NCI-H2196 (cell line): Measurements from ENCODE around the gene GNA15.

Experiments
- DNase-seq: peaks from one replicate; lab custom pipeline; 2025; ENCODE audit not compliant: unreplicated experiment; lab: John Stamatoyannopoulos, UW

The GNA15 gene

DNA sequence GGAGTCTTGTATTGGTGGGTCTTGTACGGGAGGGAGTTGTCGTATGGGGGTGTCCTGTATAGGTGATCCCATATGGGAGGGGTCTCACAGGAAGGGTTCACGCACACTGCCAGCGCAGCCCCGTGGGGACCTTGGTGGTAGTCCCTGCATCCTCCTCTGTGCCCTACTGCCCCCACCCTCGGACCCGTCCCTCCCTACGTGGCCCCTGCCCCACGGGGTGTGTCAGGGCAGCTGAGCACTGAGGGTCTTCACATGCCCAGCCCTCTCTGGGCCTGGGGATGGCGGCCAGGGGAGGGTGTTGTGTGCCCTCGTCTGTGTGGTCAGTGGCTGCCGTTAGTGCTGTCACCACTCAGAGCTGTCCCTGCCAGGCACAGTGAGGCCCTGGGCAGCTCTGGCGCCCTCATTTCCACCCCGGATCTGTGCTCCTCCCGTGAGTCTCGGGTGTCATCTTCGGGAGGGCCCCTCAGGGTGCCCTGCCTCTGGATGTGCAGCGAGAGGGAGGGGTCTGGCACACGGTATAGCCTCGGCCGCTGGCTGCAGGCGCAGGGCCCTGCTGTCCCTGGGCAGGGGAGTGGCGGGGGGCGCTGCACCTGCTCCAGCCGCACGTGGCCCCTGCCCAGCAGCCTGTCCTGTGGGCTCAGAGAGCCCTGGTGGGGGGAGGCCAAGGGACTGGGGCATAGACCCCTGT lies 16.0 kb upstream of the GNA15 start:
- no peak for DNase-seq

DNA sequence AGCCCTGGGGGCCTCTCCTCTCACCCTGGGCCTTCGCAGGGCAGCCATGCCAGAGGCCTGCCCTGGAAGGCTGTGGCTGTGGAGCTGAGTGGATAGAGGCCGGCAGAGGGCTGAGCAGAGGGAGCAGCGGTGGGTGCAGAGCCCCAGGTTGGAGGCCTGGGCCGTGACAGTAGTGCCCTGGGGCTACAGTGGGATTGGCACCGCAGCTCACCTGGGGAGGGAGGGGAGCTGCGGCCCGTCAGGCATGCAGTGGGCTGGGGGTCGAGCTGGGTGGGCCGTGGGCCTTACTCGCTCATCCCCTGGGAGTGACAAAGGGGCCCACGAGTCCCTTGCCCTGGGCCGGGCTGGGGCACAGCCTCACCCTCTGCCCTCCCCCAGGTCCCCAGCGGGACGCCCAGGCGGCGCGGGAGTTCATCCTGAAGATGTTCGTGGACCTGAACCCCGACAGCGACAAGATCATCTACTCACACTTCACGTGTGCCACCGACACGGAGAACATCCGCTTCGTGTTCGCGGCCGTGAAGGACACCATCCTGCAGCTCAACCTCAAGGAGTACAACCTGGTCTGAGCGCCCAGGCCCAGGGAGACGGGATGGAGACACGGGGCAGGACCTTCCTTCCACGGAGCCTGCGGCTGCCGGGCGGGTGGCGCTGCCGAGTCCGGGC lies 15.1 kb upstream of the GNA15 start:
- DNase-seq: no peak

DNA sequence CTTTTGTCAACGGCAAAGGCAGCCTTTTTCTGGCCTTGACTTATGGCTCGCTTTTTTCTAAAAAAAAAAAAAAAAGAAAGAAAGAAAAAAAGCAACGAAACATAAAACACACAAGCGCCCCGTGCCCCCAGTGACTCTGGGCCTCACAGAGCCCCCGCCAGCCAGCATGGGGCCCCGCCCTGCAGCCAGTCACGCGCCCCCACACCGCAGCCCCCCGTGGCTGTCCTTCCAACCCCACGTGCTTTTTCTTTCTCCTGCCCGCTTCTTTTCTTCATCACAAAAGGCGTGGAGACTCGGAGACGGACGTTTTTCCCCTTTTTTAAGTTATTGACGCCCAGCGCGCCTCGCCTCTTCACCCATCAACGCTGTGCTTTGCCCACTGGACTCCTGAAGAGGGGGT lies 14.4 kb upstream of the GNA15 start:
- no peak for DNase-seq

DNA sequence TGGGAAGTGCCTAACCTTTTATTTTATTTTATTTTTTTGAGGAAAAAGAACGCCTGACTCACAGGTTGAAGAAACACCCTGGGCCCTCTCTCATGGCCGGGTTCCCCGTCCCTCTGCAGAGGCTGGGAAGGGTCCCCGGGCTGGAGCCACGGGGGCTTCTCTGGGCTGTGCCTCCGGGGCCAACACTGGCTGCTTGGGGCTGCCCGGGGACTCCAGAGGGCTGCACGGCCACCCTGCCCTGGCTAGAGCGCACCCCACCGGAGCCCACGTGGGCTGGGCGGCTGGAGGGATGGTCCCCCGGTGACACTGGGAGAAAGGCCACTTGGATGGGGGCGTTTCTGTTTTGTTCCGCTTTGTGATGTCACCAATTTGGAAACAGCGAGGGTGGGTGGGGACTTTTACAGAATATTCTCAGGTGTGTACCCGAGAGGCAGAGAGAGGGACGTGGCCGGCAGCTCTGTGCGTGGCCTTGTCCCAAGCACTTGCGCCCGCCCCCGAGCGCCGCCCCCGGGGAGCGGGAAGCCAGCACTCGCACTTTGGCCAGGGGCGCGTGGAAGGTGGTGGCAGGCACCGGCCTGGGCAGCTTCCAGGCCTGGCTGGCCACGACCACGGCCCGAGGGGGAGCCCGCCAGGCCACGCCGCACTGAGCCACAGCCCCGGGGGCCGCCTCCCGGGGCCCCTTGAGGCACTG lies 13.9 kb upstream of the GNA15 start:
- no peak for DNase-seq

DNA sequence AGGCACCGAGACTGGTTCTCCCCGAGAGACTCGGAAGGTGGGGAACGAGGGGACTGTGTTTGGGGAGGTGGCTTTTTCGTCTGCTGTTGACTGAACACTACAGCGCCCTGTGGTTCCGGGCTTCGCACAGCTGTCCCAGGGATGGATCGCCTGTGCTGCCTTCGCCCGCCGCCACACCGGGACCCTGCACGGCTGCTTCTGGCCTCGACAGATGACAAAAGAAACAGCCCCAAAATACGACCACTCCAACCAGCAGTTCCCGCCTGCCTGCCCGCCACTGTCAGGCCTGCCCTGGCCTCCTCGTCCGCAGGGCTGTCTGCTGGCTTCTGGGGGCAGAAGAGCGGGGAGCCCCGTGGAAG lies 13.3 kb upstream of the GNA15 start:
- no peak for DNase-seq

DNA sequence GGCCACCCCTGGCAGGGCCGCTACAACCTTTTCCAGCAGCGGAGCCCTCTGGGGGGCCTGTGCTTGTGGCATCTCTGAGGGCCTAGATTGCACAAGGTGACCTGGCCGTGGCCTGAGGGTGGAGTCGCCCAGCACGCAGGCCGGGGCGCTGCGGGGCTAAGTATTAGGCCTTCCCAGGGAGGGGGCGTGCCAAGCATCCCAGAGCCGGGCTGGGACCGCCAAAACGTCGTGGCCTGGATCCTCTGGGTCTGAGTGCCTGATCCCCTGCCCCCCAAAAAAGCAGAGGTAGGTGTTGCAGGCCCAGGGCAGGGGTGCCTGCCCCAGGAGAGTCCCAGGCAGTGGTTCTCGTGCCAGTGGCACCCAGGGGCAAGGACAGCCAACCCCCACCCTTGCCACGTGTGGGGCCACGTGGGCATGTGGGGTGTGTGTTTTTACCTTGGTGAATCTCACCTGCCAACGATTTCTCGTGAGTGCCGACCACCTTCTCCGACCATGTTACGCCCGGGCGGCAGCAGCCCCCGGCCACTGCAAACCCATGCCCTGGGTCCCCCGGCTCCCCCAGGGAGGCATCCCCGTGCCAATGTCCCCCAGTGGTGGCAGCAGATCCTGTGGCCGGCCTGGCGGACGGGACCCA lies 12.6 kb upstream of the GNA15 start:
- DNase-seq: no peak

DNA sequence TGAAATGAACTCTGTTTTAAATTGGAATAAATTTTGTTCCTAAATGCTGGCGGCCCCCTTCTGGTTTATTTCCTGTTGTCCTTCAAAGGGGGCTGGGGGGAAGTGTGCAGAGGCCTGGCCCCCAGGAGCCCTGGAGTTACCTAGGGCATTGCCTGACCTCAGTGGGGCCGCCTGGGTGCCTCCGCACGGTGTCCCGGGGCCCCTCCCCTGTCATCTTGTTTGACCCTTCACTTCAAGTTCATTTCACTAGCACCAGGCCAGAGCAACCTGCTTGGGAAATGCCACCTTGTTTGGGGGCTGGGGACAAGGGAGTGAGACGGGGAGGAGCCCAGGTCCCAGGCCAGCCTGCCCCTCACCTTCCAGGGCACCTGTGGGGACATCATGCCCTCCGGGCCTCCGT lies 11.9 kb upstream of the GNA15 start:
- DNase-seq: no peak

DNA sequence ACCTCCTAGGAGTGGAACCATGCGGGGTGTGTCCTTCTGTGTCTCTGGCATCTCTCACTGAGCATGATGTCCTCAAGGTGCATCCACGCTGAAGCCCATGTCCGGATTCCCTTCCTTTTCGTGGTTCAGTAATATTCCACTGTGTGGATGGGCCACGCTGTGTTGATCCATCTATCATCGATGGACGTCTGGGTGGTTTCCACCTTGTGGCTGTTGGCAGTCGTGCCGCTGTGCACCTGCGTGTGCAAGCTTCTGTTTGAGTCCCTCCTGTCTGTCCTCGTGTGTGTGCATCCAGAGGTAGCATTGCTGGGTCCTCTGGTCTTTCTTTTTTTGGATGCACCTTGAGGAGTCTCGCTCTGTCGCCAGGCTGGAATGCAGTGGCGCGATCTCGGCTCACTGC lies 11.2 kb upstream of the GNA15 start:
- no peak for DNase-seq

DNA sequence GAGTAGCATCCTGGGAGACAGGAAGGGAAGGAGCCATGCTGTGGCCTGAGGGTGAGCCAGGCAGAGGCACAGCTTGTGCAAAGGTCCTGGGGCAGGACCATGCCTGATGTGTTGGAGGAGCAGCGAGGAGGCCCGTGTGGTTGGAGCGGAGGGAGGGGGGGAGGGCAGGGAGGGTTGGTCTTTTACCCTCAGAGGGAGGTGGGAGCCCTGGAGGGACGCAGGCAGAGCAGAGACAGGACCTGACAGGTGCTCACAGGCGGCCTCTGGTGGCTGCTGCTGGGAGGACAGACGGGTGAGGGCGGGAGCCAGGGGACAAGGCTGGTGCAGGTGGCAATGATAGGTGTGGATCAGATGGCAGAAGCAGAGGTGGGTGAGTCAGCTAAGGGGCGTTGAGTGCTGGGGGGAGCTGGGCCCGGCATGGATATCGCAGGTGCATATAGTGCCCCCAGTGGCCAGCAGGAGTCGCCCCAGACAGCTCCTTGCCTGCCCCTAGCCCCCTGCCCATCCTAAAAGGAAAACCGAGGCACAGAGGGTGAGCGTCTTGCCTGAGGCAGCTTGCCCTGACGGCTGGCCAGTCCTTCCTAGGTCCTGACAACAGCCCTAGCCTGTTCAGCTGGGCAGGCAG lies 9.8 kb upstream of the GNA15 start:
- peak; percentile 77 for DNase-seq

DNA sequence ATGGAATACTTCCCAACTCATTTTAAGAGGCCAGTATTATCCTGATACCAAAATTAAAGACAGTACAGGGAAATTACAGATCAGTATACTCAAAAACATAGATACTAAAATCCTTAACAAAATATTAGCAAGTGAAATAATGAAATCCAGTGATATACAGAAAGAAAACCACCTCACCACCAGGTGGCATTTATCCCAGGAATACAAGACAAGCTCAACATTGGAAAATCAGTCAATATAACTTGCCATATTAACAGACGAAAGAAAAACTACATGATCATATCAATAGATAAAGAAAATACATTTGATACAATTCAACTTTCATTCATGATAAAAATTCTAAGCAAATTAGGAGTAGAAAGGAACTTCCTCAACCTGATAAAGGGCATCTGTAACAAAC lies 6.7 kb upstream of the GNA15 start:
- peak; percentile 19 for DNase-seq

DNA sequence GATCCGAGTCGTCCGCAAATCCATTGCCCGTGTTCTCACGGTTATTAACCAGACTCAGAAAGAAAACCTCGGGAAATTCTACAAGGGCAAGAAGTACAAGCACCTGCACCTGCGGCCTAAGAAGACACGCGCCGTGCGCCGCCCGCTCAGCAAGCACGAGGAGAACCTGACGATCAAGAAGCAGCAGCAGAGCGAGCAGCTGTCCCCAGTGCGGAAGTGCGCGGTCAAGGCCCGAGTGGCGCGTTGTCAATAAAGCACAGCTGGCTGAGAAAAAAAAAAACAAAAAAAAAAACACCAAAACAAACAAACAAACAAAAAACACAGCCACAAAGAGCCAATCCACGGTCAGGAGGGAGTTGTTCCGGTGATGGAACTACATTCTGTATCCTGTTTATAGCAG lies 4.7 kb upstream of the GNA15 start:
- DNase-seq: no peak

DNA sequence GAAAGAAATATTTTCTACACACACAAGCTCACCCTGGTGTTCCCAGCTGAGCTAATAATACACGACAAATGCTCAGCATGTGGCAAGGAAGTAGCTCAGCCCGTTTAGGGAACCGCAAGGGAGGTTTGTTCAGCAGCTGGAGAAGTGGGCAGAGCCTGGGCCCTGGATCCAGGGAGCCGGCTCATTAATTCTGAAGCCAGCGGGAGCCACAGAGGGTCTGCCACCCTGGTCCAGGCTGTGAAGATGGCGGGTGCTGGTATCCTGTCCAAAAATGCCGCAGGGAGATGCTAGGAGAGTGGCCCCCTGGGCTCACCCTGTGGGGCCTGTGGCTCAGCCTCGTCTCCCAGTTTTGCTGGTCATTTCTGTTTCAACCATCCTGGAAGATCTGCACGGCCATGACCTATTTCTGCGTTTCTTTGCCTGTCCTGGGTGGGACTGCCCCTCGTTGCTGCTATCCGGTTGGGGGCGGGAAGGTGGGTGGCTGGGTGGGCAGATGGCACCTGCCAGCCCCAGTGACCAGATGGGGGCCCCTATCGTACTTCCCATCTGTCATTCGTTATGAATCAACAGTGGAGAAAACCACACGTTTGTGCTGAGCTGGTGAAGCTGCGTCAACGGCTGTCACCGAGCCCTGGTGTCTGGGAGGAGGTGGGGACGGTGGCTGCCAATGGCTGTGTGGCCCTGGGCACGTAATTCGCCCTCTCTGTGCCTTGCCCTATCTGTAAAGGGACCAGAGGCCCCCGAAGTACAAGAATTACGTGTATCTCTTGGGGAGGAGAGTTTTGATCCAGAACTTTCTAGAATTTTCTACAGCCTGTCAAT lies 2.7 kb upstream of the GNA15 start:
- DNase-seq: peak; percentile 48

DNA sequence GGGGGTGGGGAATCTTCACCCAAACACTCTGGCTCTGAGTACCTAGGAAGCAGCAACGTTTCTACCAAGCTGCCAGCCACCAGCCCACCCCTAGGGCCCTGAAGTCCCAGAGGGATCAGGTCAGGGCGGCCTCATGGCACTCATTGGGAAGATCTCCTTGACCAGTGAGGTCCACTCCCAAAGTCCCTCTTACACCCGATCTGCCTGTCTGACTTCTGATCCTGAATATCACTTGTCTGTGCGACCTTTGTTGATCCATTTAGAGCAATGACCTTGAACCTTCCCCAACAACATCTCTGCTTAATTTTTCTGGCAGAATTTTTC lies 2.1 kb upstream of the GNA15 start:
- DNase-seq: no peak

DNA sequence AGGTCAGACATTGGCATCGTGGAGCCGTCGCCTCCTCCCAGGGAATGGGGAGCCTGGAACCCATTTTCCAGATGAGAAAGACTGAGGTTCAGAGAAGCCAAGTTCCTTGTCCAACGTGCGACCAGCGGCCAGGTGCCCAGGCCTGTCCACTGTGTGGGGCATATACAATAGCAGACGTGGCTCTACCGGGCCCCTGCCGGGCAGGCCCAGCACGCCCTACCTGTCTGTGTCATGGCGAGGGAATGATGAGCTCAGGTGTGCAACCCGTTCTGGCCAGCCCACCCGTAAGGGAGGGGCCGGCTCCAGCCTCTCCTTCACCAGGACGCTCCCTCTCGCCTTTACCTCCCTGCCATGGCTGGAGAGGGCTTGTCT lies 837 bp downstream of the GNA15 start:
- DNase-seq: no peak

DNA sequence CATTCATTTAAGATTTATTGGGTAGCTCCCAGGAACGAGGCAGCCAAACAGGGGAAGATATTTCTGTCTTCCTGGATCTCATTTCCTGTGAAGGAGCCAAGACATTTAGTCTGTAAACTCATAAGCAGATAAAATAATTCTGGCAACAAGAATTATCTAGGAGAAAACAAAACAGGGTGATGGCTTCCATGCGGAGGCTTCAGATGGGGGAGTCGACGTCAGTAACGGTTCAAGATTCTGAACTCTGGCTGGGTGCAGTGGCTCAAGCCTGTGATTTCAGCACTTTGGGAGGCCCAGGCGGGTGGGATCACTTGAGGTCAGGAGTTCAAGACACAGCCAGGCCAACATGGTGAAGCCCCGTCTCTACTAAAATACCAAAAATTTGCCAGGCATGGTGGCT lies 1.3 kb downstream of the GNA15 start:
- DNase-seq: no peak

DNA sequence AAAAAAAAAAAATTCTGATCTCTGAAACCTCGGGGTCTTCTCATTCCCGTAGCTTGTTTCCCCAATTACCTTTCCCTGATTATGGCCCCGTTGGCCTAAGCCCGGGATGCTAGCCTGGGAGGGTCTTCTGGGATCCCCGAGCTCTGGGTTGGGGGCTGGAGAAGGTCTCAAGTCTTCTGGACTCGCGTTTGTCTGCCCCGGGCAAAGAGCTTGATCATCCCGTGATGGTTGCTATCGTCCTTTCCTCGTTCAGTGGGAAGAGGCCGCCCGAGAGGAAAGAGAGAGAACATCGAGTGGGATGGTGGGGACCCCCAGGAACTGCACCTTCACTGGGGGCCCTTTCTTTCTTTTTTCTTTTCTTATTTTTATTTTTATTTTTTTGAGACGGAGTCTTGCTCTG lies 2.4 kb downstream of the GNA15 start:
- no peak for DNase-seq

DNA sequence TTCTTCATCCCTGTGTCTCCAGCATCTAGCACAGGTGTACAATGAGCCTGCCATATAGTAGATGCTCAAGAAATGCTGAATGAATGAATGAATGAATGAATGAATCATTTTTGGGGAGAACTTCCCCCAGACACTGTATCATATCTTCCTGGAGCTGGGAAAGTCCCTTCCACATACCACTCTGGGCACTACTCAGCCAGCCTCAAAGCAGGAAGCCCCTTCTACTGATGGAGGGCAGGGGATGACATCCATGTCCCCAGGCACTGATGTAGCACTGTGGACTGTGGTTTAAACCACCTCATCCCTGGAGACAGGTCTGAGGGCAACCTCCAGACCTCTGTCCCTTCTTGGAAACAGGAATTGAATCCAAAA lies 4.8 kb downstream of the GNA15 start:
- no peak for DNase-seq

DNA sequence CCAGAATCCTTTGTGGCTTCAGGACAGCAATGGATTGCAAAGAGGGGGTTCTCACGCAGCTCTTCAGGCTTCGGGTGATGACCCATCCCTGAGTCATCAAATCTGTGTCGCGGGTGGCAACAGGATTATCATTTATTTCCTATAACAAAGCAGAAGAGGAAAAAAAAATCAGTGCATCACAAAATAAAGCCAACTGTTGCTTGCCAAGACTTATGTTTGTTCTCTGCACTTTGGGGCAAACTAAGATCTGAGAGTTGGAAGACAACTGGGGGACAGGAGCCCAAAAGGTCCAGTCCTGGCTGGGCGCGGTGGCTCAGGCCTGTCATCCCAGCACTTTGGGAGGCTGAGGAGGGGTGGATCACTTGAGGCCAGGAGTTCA lies 6.4 kb downstream of the GNA15 start:
- no peak for DNase-seq

DNA sequence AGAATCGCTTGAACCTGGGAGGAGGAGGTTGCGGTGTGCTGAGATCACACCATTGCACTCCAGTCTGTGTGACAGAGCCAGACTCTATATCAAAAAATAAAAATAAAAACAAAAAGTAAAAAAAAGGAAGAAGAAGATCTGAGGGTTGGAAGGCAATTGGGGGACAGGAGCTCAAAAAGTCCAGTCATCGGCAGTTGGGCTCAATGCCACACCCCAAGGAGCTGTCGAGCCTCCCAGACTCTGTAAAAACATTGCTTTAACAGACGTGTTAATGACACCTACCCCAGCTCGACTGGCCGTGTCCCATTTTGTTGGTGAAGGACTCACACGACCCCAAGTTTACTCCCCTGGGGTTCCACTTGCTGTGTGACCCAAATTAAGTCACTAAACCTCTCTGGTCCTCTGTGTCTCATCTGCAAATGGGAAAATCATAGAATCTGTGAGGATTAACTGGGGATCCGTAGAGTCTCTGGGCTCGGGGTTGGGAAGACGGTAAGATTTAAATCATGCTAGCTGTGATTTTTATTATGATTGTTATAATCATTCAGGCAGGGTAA lies 7.0 kb downstream of the GNA15 start:
- DNase-seq: no peak

DNA sequence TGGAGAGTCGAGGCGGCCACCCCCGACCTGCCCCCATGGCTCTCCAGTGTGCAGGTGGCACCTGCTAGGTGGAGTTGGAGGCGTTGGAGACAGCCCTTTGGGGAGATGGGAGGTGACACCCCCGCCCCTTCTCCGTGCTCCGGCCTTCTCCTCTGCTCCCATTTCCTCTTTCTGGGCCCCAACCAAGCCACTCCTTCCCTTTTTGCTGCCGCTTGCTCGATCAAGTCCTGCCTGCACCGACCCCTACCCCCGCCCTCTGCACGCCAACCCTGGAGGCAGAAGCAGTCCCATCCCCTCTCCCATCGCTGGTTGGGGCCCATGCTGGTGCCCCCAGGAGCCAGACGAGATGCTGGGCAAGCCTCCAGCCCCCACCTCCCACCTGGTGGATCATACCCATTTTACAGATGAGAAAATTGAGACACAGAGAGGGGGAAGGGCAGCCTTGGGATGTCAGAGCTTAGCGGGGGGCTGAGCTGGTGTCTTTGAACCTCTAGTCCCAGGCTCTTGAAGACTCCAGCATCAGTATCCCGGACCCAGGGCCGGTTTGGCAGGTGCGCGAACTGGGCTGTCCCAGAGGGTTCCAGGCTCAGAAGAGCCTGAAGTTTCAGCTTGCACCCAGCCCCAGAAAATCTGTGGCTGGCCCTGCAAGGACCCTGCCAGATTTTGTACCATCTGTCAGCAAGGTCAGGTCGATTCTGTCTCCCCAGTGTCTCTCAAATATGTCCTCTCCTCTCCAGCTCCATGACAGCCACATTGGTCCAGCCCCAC lies 10.3 kb downstream of the GNA15 start:
- no peak for DNase-seq
